NCI-H510A treated with DMSO at 0.1 percent for 48 hours (cell line): ENCODE results near the gene PALD1.
"Not testable (repeated sequence)": the region's sequence is repeated elsewhere in the genome, so short reads cannot be mapped to it uniquely, and the experiment has no call there.

Experiments used
- DNase-seq: peaks from one replicate; lab custom pipeline; 2025; lab: John Stamatoyannopoulos, UW

PALD1 gene

DNA sequence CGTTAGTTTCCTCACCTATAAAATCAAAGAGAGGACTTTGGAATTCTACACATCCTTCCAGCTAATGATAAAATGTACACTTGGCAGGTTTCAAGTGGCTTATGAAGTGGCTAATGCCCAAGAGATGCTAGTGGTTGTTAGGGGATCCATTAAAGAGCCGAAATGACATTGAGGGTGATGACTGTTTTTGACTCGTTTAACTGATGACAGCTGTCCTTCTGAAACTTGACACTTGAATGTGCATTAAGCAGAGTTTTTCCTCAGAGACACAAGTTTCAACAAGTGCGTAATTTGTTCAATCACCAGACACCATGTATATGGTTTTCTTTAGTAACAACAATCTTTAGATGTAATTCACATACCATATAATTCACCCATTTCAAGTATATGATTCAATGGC, 125.5 kb downstream of the PALD1 start:
- DNase-seq, result no peak

DNA sequence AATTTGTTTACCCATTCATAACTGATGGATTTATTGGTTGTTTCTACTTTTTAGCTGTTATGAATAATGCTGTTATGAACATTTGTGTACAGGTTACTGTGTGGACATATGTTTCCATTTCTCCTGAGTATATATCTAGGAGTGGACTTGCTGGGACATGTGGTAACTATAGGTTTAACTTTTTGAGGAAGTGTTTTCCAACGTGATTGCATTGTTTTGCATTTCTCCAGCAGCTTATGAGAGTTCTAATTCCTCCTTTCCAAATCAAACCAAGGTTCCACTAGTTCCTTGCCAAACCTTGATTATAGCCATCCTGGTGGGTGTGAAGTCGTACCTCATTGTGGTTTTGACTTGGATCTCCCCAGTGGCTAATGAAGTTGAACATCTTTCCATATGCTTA, 126.6 kb downstream of the PALD1 start:
- DNase-seq, result no peak

DNA sequence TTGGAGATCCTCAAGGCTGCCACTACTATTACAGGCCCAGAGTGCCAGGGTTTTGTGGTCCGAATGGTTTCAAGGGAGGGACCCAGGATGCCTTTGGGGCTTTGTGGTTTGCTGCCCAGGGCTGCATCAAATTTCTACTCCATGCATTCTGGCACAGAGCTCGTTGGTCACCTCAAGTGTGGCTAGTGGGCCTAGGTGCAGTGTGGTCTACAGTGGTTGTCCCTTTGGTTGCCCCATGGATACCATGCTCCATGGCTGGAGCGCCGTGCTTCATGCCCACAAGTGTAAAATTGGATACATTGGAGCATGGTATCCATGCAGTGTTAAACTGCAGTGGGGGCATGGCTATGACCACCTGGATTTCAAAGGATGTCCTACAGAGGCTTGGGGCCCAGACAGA, 129.4 kb downstream of the PALD1 start:
- no peak for DNase-seq

DNA sequence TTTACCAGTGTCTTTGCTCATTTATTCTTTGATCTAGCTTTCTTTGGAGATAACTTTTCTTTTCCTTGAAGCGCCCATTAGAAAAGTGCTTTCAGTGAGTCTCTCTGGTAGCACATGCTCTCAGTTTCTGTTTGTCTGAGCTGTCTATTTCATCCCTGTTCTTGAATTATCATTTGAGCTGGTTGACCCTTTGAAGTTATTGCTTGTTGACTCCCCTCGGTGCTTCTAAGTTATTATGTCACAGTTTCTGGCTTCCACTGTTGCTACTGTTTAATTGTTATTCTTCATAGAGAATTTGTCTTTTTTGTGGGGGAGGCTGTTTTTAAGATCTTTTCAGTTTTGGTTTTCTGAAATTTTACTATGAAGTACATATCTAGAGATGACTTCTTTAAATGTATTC, 135.4 kb downstream of the PALD1 start:
- no peak for DNase-seq

DNA sequence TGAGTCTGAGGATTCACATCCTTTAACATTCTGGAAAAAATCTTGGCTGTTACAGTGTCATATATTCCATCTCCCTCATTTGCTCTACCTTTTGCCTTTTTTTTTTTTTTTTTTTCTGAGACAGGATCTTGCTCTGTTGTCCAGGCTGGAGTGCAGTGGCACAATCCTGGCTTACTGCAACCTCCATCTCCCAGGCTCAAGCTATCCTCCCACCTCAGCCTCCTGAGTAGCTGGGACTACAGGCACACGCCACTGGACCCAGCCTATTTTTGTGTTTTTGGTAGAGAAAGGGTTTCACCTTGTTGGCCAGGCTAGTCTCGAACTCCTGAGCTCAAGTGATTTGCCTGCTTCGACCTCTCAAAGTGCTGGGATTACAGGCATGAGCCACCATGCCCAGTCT, 135.8 kb downstream of the PALD1 start:
- not testable (repeated sequence) for DNase-seq

DNA sequence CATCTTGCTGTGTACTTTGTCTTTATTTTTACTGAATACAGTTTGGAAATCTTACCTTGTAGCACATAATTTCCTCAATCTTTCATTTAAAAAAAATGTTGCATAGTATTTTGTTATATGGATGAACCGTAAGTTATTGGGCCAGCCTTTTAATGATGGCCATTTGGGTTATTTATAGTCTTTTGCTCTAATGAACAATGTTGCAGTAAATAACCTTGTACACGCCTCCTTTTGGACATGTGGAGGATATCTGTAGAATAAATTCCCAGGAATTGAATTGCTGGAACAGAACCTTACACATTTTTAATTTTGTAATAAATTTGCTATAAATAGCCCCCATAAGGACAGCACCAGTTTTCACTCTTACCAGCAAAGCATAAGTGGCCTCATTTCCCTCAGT, 136.6 kb downstream of the PALD1 start:
- no peak for DNase-seq

DNA sequence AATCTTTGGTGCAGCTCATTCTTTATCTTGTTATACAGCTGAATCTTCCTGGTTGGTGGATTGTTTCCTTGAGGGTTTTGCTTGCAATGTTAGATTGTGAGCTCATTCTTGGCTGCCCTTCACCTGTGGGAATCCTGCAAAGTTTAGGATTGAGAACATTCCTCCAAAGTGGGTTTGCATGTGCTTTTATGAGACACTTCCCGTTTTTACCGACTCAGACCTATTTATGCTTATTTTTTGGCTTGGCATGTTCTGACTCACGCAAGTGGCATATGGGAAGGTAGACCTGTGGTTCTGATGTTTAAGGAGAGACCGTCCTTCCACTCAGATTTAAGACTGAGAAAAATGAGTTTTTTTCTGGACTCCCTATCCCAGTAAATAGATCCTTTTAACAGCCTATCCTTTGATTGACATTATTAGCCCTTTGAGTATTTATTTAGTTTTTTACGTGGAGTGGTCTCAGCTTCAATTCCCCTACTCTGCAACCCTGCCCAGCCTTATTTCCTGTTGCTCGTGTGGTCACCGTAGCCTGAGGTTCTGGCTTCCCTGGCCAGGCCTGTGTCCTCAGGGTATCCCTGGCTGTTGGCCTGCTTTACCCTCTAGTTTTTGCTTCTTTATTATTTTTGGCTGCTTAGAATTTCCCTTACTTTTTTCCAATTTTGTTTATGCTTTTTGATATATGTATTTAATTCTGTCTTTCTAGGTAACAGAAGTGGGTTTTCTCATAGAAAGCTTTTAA, 137.4 kb downstream of the PALD1 start:
- no peak for DNase-seq

DNA sequence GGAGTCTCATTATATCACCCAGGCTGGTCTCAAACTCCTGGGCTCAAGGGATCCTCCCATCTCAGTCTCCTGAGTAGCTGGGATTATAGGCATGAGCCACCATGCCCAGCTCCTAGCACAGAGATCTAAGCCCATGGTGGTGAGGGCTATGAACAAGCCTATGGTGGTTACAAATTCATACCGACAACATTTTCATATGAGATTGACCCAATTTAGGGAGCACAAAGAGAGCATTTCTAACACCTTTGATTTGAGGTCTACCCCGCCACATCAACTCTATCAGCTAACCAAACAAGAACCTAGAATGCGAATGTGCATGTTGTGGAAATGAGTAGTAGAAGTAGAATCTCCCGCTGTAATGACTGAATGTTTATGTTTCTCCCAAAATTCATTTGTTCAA, 138.2 kb downstream of the PALD1 start:
- no peak for DNase-seq
